ENCODE measurements around the gene UQCR10. TPM values are rescaled to one million over a fixed set of nuclear protein-coding genes. Genes with fewer than 3 reads are reported as not detected.
A peak's percentile ranks its signal among the peaks of the same experiment; 100 is the strongest.

The UQCR10 gene
- total RNA-seq, 1 donor from 2014 or later = 48.7 TPM

- Histone ChIP-seq H3K4me3 (no peak overlapping the region), H3K9ac (no peak overlapping the region), H3K9me3 (ENCODE audit: low read depth) (no peaks in the 10 kb centered on the region), H3F3A (ENCODE audit: low read depth) (no peaks in the 10 kb centered on the region), H2AFZ (replicated peaks) (no peak overlapping the region), H3K27me3 (no peaks in the 10 kb centered on the region), H3K27ac (no peak overlapping the region), H3K4me1 (peaks cover 6% of the 10 kb centered on the region), H3K79me2 (ENCODE audit: low read depth) (no peaks in the 10 kb centered on the region), H3K36me3 (no peaks in the 10 kb centered on the region), H3K4me2 (no peak overlapping the region), H4K20me1 (ENCODE audit: low read depth) (no peaks in the 10 kb centered on the region)
- DNase-seq (ENCODE audit: low spot score) = no peak
- Mint-ChIP-seq H3K27me3 (ENCODE audit: insufficient read depth, low read depth) (peaks cover 2% of the 10 kb centered on the region), H3K36me3 (peaks cover 25% of the 10 kb centered on the region), H3K9me3 (no peaks in the 10 kb centered on the region), H3K4me1 (peaks cover 6% of the 10 kb centered on the region), H3K27ac (no peak overlapping the region), H3K4me3 (no peak overlapping the region)
- TF ChIP-seq EZH2phosphoT487 (IDR thresholded peaks at IDR 0.05) (no peak), EZH2 (IDR thresholded peaks at IDR 0.05) (no peak), CTCF (IDR thresholded peaks at IDR 0.05) (no peak)
Observed at GRCh38 chr22:29813126-29813525, 46.0 kb downstream of the UQCR10 start.

GRCh38 chr22:29813563-29813962 is 46.4 kb downstream of the UQCR10 start:
- no peak overlapping the region for H3K9ac ChIP-seq
- H3K9me3 Mint-ChIP-seq = no peaks in the 10 kb centered on the region
- H3K79me2 ChIP-seq (ENCODE audit: low read depth) = no peaks in the 10 kb centered on the region
- no peak overlapping the region for H3K4me2 ChIP-seq
- H3K27ac ChIP-seq = no peak overlapping the region
- TF ChIP-seq EZH2 (IDR thresholded peaks at IDR 0.05) (no peak), CTCF (IDR thresholded peaks at IDR 0.05) (peak; percentile 15)
- peaks cover 6% of the 10 kb centered on the region for H3K4me1 Mint-ChIP-seq
- H3K27me3 Mint-ChIP-seq (ENCODE audit: insufficient read depth, low read depth) = peaks cover 2% of the 10 kb centered on the region
- DNase-seq (ENCODE audit: low spot score) = no peak
- H3K27ac Mint-ChIP-seq = no peak overlapping the region
- no peaks in the 10 kb centered on the region for H3K36me3 ChIP-seq
- no peak overlapping the region for H2AFZ ChIP-seq (replicated peaks)
- H3F3A ChIP-seq (ENCODE audit: low read depth) = no peaks in the 10 kb centered on the region
- no peak overlapping the region for H3K4me3 ChIP-seq
- H3K4me3 Mint-ChIP-seq = no peak overlapping the region
- H3K4me1 ChIP-seq = peaks cover 6% of the 10 kb centered on the region
- H3K36me3 Mint-ChIP-seq = peaks cover 25% of the 10 kb centered on the region
- no peaks in the 10 kb centered on the region for H3K9me3 ChIP-seq (ENCODE audit: low read depth)
- H4K20me1 ChIP-seq (ENCODE audit: low read depth) = no peaks in the 10 kb centered on the region
- no peaks in the 10 kb centered on the region for H3K27me3 ChIP-seq

- H3K79me2 ChIP-seq (ENCODE audit: low read depth) = no peaks in the 10 kb centered on the region
- no peaks in the 10 kb centered on the region for H3K36me3 ChIP-seq
- H3K36me3 Mint-ChIP-seq = peaks cover 28% of the 10 kb centered on the region
- H3K9me3 ChIP-seq (ENCODE audit: low read depth) = no peaks in the 10 kb centered on the region
- H3K4me2 ChIP-seq = no peak overlapping the region
- peaks cover 3% of the 10 kb centered on the region for H3K27me3 Mint-ChIP-seq (ENCODE audit: insufficient read depth, low read depth)
- DNase-seq (ENCODE audit: low spot score) = no peak
- TF ChIP-seq EZH2phosphoT487 (IDR thresholded peaks at IDR 0.05) (no peak), EZH2 (IDR thresholded peaks at IDR 0.05) (no peak), CTCF (IDR thresholded peaks at IDR 0.05) (no peak)
- H2AFZ ChIP-seq (replicated peaks) = no peak overlapping the region
- H3K4me1 ChIP-seq = peaks cover 6% of the 10 kb centered on the region
- H3K9me3 Mint-ChIP-seq = no peaks in the 10 kb centered on the region
- H3K9ac ChIP-seq = no peak overlapping the region
- H3F3A ChIP-seq (ENCODE audit: low read depth) = no peaks in the 10 kb centered on the region
- H3K27me3 ChIP-seq = no peaks in the 10 kb centered on the region
- H3K4me1 Mint-ChIP-seq = peaks cover 6% of the 10 kb centered on the region
- H3K27ac Mint-ChIP-seq = no peak overlapping the region
- H4K20me1 ChIP-seq (ENCODE audit: low read depth) = no peaks in the 10 kb centered on the region
- H3K4me3 ChIP-seq = no peak overlapping the region
- H3K27ac ChIP-seq = no peak overlapping the region
- H3K4me3 Mint-ChIP-seq = no peak overlapping the region
Observed at GRCh38 chr22:29814003-29814402, 46.8 kb downstream of the UQCR10 start.

All from neural progenitor cell (in vitro differentiated cells).